ENCODE results near the gene ASB16.

The ASB16 gene

GRCh38 chr17:44211281-44212265, 41.1 kb downstream of the ASB16 start:
- FAIRE-seq: no peak

GRCh38 chr17:44212507-44213402, 42.3 kb downstream of the ASB16 start:
- FAIRE-seq: no peak

GRCh38 chr17:44213403-44214229, 43.1 kb downstream of the ASB16 start:
- no peak for FAIRE-seq

- no peak for FAIRE-seq
These were observed 43.7 kb downstream of the ASB16 start for GRCh38 chr17:44214230-44214494.

GRCh38 chr17:44214896-44215295, 44.4 kb downstream of the ASB16 start:
- no peak for FAIRE-seq

GRCh38 chr17:44216173-44216572, 45.7 kb downstream of the ASB16 start:
- FAIRE-seq: no peak

- FAIRE-seq: no peak
These were observed 46.2 kb downstream of the ASB16 start for GRCh38 chr17:44216694-44217093.

- FAIRE-seq: no peak
These were observed 47.3 kb downstream of the ASB16 start for GRCh38 chr17:44217738-44218343.

GRCh38 chr17:44218344-44219107, 48.0 kb downstream of the ASB16 start:
- no peak for FAIRE-seq

- FAIRE-seq: no peak
These were observed 48.7 kb downstream of the ASB16 start for GRCh38 chr17:44219108-44219615.

- FAIRE-seq: no peak
These were observed 49.2 kb downstream of the ASB16 start, which contains the start of gene UBTF for GRCh38 chr17:44219616-44220212. UBTF (minus strand) TSS chr17:44219675; CDS start chr17:44218229, 1,446 bp downstream.

GRCh38 chr17:44220213-44221083, 49.9 kb downstream of the ASB16 start:
- FAIRE-seq: no peak

GRCh38 chr17:44221084-44221861, 50.8 kb downstream of the ASB16 start:
- no peak for FAIRE-seq

- no peak for FAIRE-seq
These were observed 51.3 kb downstream of the ASB16 start for GRCh38 chr17:44221862-44222111.

GRCh38 chr17:44222112-44222869, 51.8 kb downstream of the ASB16 start:
- no peak for FAIRE-seq

- FAIRE-seq: no peak
These were observed 53.1 kb downstream of the ASB16 start for GRCh38 chr17:44223541-44224071.

All from A204.1 (cell line).